HEK293T (cell line): Measurements from ENCODE around the gene PTGFR.

ENCODE experiments used
- ARNT ChIP-seq: fragments of 450-650 bp; IDR thresholded peaks from 2 replicates; pipeline ENCODE4 v1.6.1; 2017; ENCODE audit warnings: mild to moderate bottlenecking
- BHLHE40 ChIP-seq: fragments of 450-650 bp; IDR thresholded peaks from 2 replicates; pipeline ENCODE4 v1.6.1; 2016; ENCODE audit warnings: mild to moderate bottlenecking, moderate library complexity, borderline replicate concordance
- ELF4 ChIP-seq: fragments of 450-650 bp; IDR thresholded peaks from 2 replicates; pipeline ENCODE4 v1.6.1; 2017; ENCODE audit warnings: antibody characterized with exemption
- FOXA1 ChIP-seq: fragments of 450-650 bp; IDR thresholded peaks from 2 replicates; pipeline ENCODE4 v1.6.1; 2016; ENCODE audit warnings: mild to moderate bottlenecking
- FOXK2 ChIP-seq: fragments of 450-650 bp; IDR thresholded peaks from 2 replicates; pipeline ENCODE4 v1.6.1; 2016; ENCODE audit warnings: mild to moderate bottlenecking
- FOXM1 ChIP-seq: fragments of 450-650 bp; IDR thresholded peaks from 2 replicates; pipeline ENCODE4 v1.6.1; 2017; ENCODE audit warnings: mild to moderate bottlenecking, borderline replicate concordance
- HDGF ChIP-seq: fragments of 450-650 bp; IDR thresholded peaks from 2 replicates; pipeline ENCODE4 v1.6.1; 2017; ENCODE audit warnings: antibody characterized with exemption, borderline replicate concordance
- LEF1 ChIP-seq: fragments of 450-650 bp; IDR thresholded peaks from 2 replicates; pipeline ENCODE4 v1.6.1; 2017; ENCODE audit warnings: mild to moderate bottlenecking, borderline replicate concordance
- NFRKB ChIP-seq: fragments of 450-650 bp; IDR thresholded peaks from 2 replicates; pipeline ENCODE4 v1.6.1; 2016; ENCODE audit warnings: mild to moderate bottlenecking, moderate library complexity
- SP1 ChIP-seq: fragments of 450-650 bp; IDR thresholded peaks from 2 replicates; pipeline ENCODE4 v1.6.1; 2017
- SUZ12 ChIP-seq: fragments of 450-650 bp; IDR thresholded peaks from 2 replicates; pipeline ENCODE4 v1.6.1; 2016; ENCODE audit warnings: mild to moderate bottlenecking
- TARDBP ChIP-seq: fragments of 450-650 bp; IDR thresholded peaks from 2 replicates; pipeline ENCODE4 v1.6.1; 2016
- ZNF384 ChIP-seq: fragments of 450-650 bp; IDR thresholded peaks from 2 replicates; pipeline ENCODE4 v1.6.1; 2016
- TF ChIP-seq, protein P1 (sequence below): fragments of 450-650 bp; IDR thresholded peaks from 2 replicates; pipeline ENCODE4 v1.6.1; 2016

DNA sequence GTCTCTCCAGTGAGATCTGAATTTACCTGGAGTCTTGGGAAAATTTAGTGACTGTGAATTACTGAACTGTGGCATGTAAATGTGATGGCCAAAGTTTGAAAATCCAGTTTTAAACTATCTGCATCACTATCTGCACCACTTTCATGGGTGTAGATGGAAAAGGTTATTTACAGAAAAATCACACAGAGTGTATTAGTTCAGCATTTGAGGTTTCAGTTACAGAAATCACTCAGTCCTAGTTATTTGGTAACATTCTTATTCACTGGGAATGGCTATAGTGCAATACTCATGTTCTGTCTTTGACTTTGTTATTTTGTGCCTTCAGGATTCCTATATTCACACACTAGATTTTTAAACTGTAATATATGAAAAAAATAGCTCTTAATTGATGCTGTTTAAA lies 68.9 kb downstream of the PTGFR start:
- no peak for TF ChIP-seq BHLHE40
- no peak for TF ChIP-seq ARNT
- no peak for TF ChIP-seq ELF4
- TF ChIP-seq NFRKB = no peak
- TF ChIP-seq FOXK2 = no peak
- no peak for TF ChIP-seq FOXA1
- no peak for TF ChIP-seq TARDBP
- no peak for TF ChIP-seq SP1
- TF ChIP-seq LEF1 = no peak
- no peak for TF ChIP-seq FOXM1
- TF ChIP-seq ZNF384 = no peak
- TF ChIP-seq HDGF = no peak
- TF ChIP-seq, protein P1, sequence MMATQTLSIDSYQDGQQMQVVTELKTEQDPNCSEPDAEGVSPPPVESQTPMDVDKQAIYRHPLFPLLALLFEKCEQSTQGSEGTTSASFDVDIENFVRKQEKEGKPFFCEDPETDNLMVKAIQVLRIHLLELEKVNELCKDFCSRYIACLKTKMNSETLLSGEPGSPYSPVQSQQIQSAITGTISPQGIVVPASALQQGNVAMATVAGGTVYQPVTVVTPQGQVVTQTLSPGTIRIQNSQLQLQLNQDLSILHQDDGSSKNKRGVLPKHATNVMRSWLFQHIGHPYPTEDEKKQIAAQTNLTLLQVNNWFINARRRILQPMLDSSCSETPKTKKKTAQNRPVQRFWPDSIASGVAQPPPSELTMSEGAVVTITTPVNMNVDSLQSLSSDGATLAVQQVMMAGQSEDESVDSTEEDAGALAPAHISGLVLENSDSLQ = no peak
- TF ChIP-seq SUZ12 = no peak
